NCI-H2107 treated with DMSO at 0.1 percent for 48 hours (cell line): ENCODE results near the gene PDE2A.
A peak's percentile ranks its signal among the peaks of the same experiment; 100 is the strongest.

Experiments
- DNase-seq: peaks from one replicate; lab custom pipeline; 2025; ENCODE audit not compliant: unreplicated experiment; lab: John Stamatoyannopoulos, UW

PDE2A gene

GRCh38 chr11:72658989-72659640, 15.1 kb downstream of the PDE2A start:
- DNase-seq: no peak

GRCh38 chr11:72657411-72658100, 16.7 kb downstream of the PDE2A start:
- no peak for DNase-seq

DNA sequence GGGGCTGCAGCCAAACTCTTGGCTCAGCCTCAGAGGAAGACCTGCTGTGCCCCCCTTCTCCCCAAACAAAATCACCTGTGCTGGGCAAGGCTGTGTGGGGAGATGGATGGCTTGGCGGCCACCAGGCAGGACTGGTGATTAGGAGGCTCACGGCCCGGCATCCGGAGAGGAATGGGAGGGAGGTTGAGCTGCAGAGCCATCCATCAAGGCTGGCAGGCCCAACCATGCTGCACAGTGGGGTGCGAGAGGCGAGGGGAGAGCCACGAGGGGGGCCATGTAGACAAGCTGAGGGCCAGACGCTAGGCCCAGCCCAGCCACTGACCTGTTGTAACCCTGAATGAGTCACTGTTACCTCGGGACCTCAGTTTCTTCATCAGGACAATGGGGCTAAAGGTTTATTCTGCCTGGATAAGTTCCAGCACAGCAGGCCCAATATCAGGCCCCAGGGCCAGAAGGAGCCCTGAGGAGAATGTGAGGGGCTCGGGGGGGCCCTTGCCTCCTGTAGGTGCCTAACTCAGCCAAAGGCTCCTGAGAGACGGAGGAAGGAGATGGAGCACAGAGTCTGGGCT, 18.2 kb downstream of the PDE2A start:
- DNase-seq: no peak

GRCh38 chr11:72655014-72655413, 19.2 kb downstream of the PDE2A start:
- DNase-seq: peak; percentile 26

- DNase-seq: no peak
These were observed 20.6 kb downstream of the PDE2A start for GRCh38 chr11:72653649-72654048.

GRCh38 chr11:72652873-72653630, 21.2 kb downstream of the PDE2A start:
- peak; percentile 77 for DNase-seq

DNA sequence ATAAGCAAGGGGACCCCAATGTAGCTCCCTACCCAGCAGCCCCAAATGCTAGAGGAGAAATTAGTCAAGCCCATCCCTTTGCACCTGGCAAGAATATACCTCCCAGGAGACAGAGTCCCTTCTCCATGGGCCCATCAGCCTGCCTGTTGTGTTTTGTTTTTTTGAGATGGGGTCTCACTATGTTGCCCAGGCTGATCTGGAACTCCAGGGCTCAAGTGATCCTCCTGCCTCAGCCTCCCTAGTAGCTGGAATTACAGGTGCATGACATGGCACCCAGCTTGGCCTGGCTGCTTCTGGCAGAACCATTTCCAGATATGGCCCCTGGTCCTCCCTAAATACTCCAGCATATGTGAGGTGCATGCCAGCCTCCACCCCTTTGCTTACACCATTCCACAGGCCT, 22.1 kb downstream of the PDE2A start:
- DNase-seq: no peak

GRCh38 chr11:72649215-72649976, 24.8 kb downstream of the PDE2A start:
- DNase-seq: no peak

GRCh38 chr11:72648384-72649136, 25.7 kb downstream of the PDE2A start:
- no peak for DNase-seq

DNA sequence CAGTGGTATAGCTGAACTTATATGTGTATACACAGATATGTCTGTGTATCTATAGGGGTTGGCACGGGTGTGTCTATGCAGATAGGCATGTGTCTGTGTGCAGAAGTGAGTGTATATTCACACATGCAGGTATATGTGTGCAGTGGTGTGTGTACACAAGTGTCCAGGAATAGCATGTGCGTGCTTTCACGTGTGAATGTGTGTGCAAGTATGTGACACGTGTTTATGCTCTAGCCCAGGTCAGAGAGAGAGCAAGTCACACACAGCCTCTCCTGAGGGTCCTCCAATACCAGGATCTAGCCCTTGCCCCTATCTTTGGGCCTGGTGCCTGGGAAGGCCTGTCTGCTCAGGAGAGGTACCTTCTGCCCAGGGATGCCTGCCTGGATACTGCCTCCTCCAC, 26.3 kb downstream of the PDE2A start:
- no peak for DNase-seq

DNA sequence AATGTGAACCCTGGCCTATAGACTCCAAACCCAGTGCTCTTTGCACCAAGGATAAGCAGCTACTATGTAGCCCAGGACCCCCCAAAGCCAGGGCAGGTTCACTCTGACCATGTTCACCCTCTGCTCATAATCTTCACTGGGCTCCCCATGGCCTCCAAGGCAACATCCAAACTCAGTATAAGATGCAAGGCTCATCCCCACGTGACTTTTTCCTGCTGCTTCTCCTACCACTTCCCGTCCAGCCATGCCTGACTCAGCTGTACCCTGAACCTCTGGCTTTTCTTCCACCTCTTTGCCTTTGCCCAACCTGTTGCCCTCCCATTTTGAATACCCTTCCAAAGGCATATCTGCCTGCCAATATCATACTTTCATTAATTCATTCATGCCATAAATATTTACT, 27.8 kb downstream of the PDE2A start:
- DNase-seq: no peak

GRCh38 chr11:72646024-72646423, 28.2 kb downstream of the PDE2A start:
- no peak for DNase-seq

- no peak for DNase-seq
These were observed 30.7 kb downstream of the PDE2A start for GRCh38 chr11:72643547-72643946.

DNA sequence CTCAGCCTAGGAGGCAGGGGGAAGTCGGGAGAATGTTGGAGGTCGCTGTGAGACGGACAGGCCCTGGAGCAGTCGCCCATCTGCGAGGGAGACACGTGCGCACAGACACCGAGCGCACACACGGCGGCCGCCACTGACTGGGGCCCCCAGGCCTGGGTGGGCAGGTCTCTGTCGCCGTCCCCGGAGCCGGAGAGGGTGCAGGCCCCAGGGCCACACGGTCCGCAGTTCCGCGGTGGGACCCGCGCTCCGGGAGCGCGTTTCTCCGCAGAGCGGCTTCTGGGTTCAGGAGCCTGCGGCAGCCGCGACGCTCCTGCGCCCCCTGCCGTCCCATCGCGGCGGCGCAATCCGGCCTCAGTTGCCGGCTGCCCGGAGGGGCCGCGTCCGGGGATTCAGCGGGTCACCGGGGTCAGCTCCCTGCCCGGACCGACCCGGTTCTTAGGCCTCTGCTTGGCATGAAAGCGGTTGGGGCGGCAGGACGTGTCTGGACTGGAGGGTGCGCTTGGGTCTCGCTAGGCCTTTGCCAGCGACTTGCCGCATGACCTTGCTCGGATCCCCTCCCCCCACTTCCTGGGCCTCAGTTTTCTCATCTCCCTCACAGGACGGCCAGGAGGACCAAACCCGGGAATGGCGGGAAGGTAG, 31.2 kb downstream of the PDE2A start:
- no peak for DNase-seq

- no peak for DNase-seq
These were observed 32.0 kb downstream of the PDE2A start for GRCh38 chr11:72642043-72642883.

GRCh38 chr11:72641522-72642042, 32.6 kb downstream of the PDE2A start:
- DNase-seq: no peak

- DNase-seq: no peak
These were observed 34.5 kb downstream of the PDE2A start for GRCh38 chr11:72639502-72640375.

- no peak for DNase-seq
These were observed 36.3 kb downstream of the PDE2A start for GRCh38 chr11:72637926-72638325.
